A673 (cell line): ENCODE results near the gene PISD.

ENCODE experiments used
- EZH2 ChIP-seq: fragments of 200-600 bp; sonication (generic); IDR thresholded peaks from 2 replicates; pipeline ENCODE4 v1.6.1; 2017; ENCODE audit warnings: borderline replicate concordance, low read depth, mild to moderate bottlenecking, mixed read lengths, antibody characterized with exemption, low read length; ENCODE audit not compliant: poor library complexity, severe bottlenecking
- TF ChIP-seq, protein P1 (sequence below): fragments of 300-800, 200-600 bp; sonication (generic); conservative IDR thresholded peaks from 2 replicates; pipeline ENCODE4 v1.5.1; 2017; ENCODE audit warnings: low read depth, mild to moderate bottlenecking, antibody characterized with exemption, low read length, moderate library complexity, mixed read lengths

DNA sequence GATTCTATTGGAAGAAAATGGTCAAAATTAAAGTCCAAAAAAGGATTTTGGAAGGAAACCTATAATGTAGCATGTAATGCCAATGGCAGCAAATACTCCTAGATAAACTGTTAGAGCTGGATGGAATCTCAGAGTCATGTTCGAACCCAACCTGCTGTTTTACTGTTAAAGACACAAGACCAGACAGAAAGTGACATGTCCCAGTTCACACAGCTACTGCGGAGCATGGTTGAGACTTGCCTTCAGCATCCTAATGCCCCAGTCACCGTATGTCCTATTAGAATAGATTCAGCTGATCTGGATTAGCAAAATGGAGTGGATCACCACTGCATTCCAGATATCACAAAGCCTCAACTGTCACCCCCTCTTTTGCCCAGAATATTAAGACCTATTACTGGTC, 14.9 kb downstream of the PISD start:
- TF ChIP-seq EZH2: no peak
- TF ChIP-seq, protein P1, sequence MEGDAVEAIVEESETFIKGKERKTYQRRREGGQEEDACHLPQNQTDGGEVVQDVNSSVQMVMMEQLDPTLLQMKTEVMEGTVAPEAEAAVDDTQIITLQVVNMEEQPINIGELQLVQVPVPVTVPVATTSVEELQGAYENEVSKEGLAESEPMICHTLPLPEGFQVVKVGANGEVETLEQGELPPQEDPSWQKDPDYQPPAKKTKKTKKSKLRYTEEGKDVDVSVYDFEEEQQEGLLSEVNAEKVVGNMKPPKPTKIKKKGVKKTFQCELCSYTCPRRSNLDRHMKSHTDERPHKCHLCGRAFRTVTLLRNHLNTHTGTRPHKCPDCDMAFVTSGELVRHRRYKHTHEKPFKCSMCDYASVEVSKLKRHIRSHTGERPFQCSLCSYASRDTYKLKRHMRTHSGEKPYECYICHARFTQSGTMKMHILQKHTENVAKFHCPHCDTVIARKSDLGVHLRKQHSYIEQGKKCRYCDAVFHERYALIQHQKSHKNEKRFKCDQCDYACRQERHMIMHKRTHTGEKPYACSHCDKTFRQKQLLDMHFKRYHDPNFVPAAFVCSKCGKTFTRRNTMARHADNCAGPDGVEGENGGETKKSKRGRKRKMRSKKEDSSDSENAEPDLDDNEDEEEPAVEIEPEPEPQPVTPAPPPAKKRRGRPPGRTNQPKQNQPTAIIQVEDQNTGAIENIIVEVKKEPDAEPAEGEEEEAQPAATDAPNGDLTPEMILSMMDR: no peak
